ENCODE results near the gene PKP3. TPM values are rescaled to one million over a fixed set of nuclear protein-coding genes. Genes with fewer than 3 reads are reported as not detected.
"Not testable (repeated sequence)": the region's sequence is repeated elsewhere in the genome, so short reads cannot be mapped to it uniquely, and the experiment has no call there.

The PKP3 gene
- total RNA-seq, 4 donors from 2014 or later = 0.46 to 5.1 (median 1.5) TPM; not detected in 1

DNA sequence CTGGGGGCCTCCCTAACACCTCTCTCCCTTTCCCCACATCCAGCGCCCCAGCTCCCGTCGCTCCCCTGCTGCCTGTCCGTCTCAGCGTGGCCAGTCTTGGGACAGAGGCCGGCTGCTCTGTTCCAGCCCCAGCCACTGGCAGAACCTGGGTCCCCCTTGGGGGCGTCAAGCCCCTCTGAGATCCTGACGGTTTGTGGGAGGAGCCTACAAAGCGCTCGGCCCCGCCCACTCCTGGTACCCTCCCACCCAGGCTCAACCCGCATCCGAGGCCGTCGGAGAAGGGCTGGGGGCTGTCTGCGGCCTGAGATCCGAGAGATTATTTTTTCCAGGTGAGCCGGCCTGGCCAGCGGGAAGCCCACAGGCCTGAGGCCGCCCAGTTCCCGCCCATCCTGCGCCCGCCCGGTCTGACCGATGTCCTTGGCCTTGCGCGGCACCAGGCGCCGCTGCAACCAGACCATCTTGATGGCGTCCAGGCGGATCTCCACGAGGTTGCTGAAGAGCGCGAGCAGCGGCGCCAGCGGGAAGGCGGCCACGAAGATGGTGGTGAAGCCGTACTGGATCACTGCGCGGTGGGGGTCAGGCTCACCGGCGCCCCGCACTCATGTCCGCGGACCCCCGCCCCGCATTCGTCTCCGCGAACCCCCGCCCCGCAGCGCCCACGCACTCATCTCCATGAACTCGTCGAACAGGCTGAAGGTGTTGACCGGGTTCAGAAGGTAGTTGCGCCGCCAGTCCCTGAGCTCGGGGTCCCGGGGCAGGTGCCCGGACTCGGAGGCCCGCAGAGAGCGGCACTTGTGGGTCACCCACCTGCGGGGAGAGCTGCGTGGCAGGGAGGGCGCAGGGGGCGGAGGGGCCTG lies 26.3 kb downstream of the PKP3 start:
- no peaks in the 10 kb centered on the region for H3K9me3 ChIP-seq
- TF ChIP-seq POLR2A (IDR thresholded peaks at IDR 0.05) = no peak
- TF ChIP-seq, protein P1, sequence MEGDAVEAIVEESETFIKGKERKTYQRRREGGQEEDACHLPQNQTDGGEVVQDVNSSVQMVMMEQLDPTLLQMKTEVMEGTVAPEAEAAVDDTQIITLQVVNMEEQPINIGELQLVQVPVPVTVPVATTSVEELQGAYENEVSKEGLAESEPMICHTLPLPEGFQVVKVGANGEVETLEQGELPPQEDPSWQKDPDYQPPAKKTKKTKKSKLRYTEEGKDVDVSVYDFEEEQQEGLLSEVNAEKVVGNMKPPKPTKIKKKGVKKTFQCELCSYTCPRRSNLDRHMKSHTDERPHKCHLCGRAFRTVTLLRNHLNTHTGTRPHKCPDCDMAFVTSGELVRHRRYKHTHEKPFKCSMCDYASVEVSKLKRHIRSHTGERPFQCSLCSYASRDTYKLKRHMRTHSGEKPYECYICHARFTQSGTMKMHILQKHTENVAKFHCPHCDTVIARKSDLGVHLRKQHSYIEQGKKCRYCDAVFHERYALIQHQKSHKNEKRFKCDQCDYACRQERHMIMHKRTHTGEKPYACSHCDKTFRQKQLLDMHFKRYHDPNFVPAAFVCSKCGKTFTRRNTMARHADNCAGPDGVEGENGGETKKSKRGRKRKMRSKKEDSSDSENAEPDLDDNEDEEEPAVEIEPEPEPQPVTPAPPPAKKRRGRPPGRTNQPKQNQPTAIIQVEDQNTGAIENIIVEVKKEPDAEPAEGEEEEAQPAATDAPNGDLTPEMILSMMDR (IDR thresholded peaks at IDR 0.05) = no peak
- no peak overlapping the region for H3K27ac ChIP-seq
- H3K4me3 ChIP-seq = no peak overlapping the region
- peaks cover 0 to 10% of the 10 kb centered on the region in 2 donors for H3K4me1 ChIP-seq
- peaks cover 3 to 4% of the 10 kb centered on the region in 2 donors for H3K27me3 ChIP-seq
- H3K36me3 ChIP-seq = no peaks in the 10 kb centered on the region
- DNase-seq = no peak
- intact Hi-C loops (cut with DNase I; ENCODE audit: low total_unique reads) = no loop called here

DNA sequence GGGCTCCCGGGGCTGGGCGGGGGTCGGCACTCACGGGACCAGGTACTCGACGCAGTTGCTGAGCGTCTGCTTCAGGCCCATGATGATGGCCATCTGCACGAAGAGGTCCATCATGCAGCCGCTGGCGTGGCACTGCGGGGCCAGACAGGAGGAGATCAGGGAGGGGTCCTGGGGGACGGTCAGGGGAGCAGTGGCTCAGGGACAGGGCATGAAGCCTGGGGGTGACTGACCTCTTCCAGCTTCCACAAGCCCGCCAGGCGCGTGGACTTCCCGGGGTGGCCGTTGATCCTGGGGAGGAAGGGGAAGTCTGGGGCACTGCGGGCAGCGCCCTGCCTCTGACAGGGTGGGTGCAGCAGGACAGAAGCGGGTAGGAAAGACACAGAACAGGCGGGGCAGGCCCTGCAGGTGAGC lies 26.9 kb downstream of the PKP3 start:
- H3K4me3 ChIP-seq = no peak overlapping the region
- DNase-seq = no peak
- TF ChIP-seq, protein P1 (IDR thresholded peaks at IDR 0.05) = no peak
- TF ChIP-seq POLR2A (IDR thresholded peaks at IDR 0.05) = no peak
- H3K27me3 ChIP-seq = peaks cover 3 to 4% of the 10 kb centered on the region in 2 donors
- H3K36me3 ChIP-seq = no peaks in the 10 kb centered on the region
- H3K9me3 ChIP-seq = no peaks in the 10 kb centered on the region
- peaks cover 0 to 10% of the 10 kb centered on the region in 2 donors for H3K4me1 ChIP-seq
- no peak overlapping the region for H3K27ac ChIP-seq
- intact Hi-C loops (cut with DNase I; ENCODE audit: low total_unique reads) = no loop called here

DNA sequence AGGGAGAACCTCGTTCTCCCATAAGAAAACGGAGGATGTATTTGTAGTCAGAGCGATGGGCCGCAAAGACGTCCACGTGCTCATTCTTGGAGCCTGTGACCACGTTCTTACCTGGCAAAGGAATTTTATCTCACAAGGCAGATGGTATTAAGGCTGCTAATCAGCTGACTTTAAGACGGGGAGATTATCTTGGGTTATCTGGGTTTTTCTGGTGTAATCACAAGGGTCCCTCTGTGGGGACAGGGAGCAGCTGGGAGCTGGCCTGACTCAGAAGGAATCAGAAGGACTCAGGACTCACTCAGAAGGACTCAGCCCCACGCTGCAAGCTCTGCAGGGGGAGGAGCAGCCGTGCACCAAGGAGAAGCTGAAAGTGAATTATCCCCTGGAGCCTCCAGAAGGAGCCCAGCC lies 28.2 kb downstream of the PKP3 start:
- H3K36me3 ChIP-seq = no peaks in the 10 kb centered on the region
- H3K27ac ChIP-seq = no peak overlapping the region
- intact Hi-C loops (cut with DNase I; ENCODE audit: low total_unique reads) = no loop called here
- TF ChIP-seq POLR2A (IDR thresholded peaks at IDR 0.05) = no peak
- TF ChIP-seq, protein P1 (IDR thresholded peaks at IDR 0.05) = no peak
- H3K4me3 ChIP-seq = no peak overlapping the region
- peaks cover 0 to 1% of the 10 kb centered on the region in 2 donors for H3K4me1 ChIP-seq
- H3K9me3 ChIP-seq = no peaks in the 10 kb centered on the region
- no peak for DNase-seq
- H3K27me3 ChIP-seq = peaks cover 0 to 4% of the 10 kb centered on the region in 2 donors

DNA sequence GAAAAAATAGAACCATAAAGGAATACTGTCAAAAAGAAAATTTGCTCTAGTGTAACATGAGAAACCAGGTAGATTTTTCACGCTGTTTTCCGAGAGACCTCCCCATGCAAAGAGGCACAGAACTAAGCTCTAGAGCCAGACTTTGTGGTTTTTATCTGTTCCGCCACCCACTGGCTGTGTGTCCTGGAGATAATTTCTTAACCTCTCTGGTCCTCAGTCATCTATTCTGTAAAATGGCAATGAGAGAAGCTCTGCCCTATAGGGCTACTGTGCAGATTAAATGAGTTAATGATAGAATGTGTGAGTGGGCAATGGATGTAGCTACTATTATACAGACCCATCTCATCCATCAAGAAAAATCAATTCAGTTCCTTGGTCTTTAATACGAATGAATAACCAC lies 30.2 kb downstream of the PKP3 start:
- Histone ChIP-seq H3K27ac (no peak overlapping the region), H3K9me3 (no peaks in the 10 kb centered on the region), H3K4me3 (no peak overlapping the region), H3K36me3 (no peaks in the 10 kb centered on the region), H3K4me1 (no peaks in the 10 kb centered on the region), H3K27me3 (no peaks in the 10 kb centered on the region)
- no peak for DNase-seq
- TF ChIP-seq POLR2A (IDR thresholded peaks at IDR 0.05) = no peak
- TF ChIP-seq, protein P1 (IDR thresholded peaks at IDR 0.05) = no peak
- intact Hi-C loops (cut with DNase I; ENCODE audit: low total_unique reads) = no loop called here

DNA sequence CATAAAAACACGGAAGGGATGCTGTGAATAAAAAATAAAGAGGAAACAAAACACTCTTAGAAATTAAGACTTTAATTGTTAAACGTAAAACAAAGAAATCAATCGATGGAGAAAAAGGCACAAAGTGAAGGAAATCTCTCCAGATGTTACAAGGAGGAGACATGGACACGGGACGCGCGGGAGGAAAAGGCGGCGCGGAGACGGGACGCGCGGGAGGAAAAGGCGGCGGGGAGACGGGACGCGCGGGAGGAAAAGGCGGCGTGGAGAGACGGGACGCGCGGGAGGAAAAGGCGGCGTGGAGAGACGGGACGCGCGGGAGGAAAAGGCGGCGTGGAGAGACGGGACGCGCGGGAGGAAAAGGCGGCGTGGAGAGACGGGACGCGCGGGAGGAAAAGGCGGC lies 30.8 kb downstream of the PKP3 start:
- H3K27me3 ChIP-seq; H3K9me3 ChIP-seq; intact Hi-C loops (cut with DNase I; ENCODE audit: low total_unique reads); H3K27ac ChIP-seq; H3K4me3 ChIP-seq; H3K36me3 ChIP-seq; H3K4me1 ChIP-seq; DNase-seq: not testable (repeated sequence)
